GM13977 (cell line): ENCODE measurements around the gene SLC30A10.
"Not testable (repeated sequence)": the region's sequence is repeated elsewhere in the genome, so short reads cannot be mapped to it uniquely, and the experiment has no call there.

Source experiments
- DNase-seq: peaks from one replicate; pipeline ENCODE4 v3.0.0; 2012; ENCODE audit warnings: low spot score
- CTCF ChIP-seq: IDR thresholded peaks from 2 replicates; pipeline ENCODE4 v1.5.1; 2012; ENCODE audit warnings: mild to moderate bottlenecking, control low read depth; ENCODE audit not compliant: insufficient read depth; ENCODE audit errors: extremely low read depth, missing control alignments
- in situ Hi-C: fragments of 300-500 bp; cut with MboI; formaldehyde crosslinking; loops from one replicate; pipeline ENCODE4 v1.12.0; 2022; ENCODE audit warnings: low sequenced_read_pairs, low pct_unique_long_range_greater_than_20kb, mixed read lengths, inconsistent platforms; ENCODE audit not compliant: unreplicated experiment

The SLC30A10 gene

GRCh38 chr1:219913005-219913770 is 15.2 kb downstream of the SLC30A10 start:
- no peak for DNase-seq
- in situ Hi-C loops, result no loop called here
- TF ChIP-seq CTCF, result no peak

GRCh38 chr1:219910716-219911115 is 17.6 kb downstream of the SLC30A10 start:
- DNase-seq, result no peak
- in situ Hi-C loops, result no loop called here
- TF ChIP-seq CTCF, result no peak

GRCh38 chr1:219909476-219909875 is 18.9 kb downstream of the SLC30A10 start:
- in situ Hi-C loops, result no loop called here
- no peak for TF ChIP-seq CTCF
- no peak for DNase-seq

- TF ChIP-seq CTCF, result no peak
- DNase-seq, result no peak
- in situ Hi-C loops, result no loop called here
Measured at GRCh38 chr1:219908170-219908569, 20.2 kb downstream of the SLC30A10 start.

GRCh38 chr1:219907772-219908070 is 20.6 kb downstream of the SLC30A10 start:
- in situ Hi-C loops, result no loop called here
- no peak for DNase-seq
- TF ChIP-seq CTCF, result no peak

GRCh38 chr1:219906924-219907771 is 21.2 kb downstream of the SLC30A10 start:
- no peak for DNase-seq
- TF ChIP-seq CTCF, result no peak
- in situ Hi-C loops, result no loop called here

GRCh38 chr1:219906565-219906923 is 21.8 kb downstream of the SLC30A10 start:
- in situ Hi-C loops, result not testable (repeated sequence)

More at GRCh38 chr1:219906565-219906923, 21.8 kb downstream of the SLC30A10 start:
- DNase-seq, result not testable (repeated sequence)
